Parathyroid adenoma (tissue), 2 donors: Measurements from ENCODE around the gene RIMS3.
"Not testable (repeated sequence)": the region's sequence is repeated elsewhere in the genome, so short reads cannot be mapped to it uniquely, and the experiment has no call there.

ENCODE experiments used
- H2AFZ ChIP-seq: fragments of 300-600 bp; sonication (generic); one replicate; pipeline ENCODE4 v1.7.0; 2017; ENCODE audit warnings: antibody characterized with exemption, mild to moderate bottlenecking
- H3K27ac ChIP-seq: fragments of 300-600 bp; sonication (generic); one replicate; pipeline ENCODE4 v1.7.0; 2017
- H3K27me3 ChIP-seq: fragments of 300-600 bp; sonication (generic); one replicate; pipeline ENCODE4 v1.7.0; 2017; ENCODE audit warnings: low read length; ENCODE audit not compliant: control insufficient read depth, insufficient read depth
- H3K36me3 ChIP-seq: fragments of 300-600 bp; sonication (generic); one replicate; pipeline ENCODE4 v1.7.0; 2017; ENCODE audit warnings: low read length; ENCODE audit not compliant: control insufficient read depth, insufficient read depth
- H3K4me1 ChIP-seq: fragments of 300-600 bp; sonication (generic); one replicate; pipeline ENCODE4 v1.7.0; 2017; ENCODE audit warnings: control low read depth
- H3K4me2 ChIP-seq: fragments of 300-600 bp; sonication (generic); one replicate; pipeline ENCODE4 v1.7.0; 2017; ENCODE audit warnings: low read length
- H3K4me3 ChIP-seq: fragments of 300-600 bp; sonication (generic); one replicate; pipeline ENCODE4 v1.7.0; 2017; ENCODE audit warnings: low read depth, low read length
- H3K79me2 ChIP-seq: fragments of 300-600 bp; sonication (generic); one replicate; pipeline ENCODE4 v1.7.0; 2017; ENCODE audit warnings: control low read depth
- H3K9ac ChIP-seq: fragments of 300-600 bp; sonication (generic); one replicate; pipeline ENCODE4 v1.7.0; 2017; ENCODE audit warnings: mild to moderate bottlenecking
- H3K9me3 ChIP-seq: fragments of 300-600 bp; sonication (generic); one replicate; pipeline ENCODE4 v1.7.0; 2017; ENCODE audit warnings: low read length; ENCODE audit not compliant: control insufficient read depth
- TF ChIP-seq, protein P1 (sequence below): fragments of 300-600 bp; sonication (generic); IDR thresholded peaks from one replicate; pipeline ENCODE4 v1.7.0; 2017; ENCODE audit warnings: antibody characterized with exemption, mild to moderate bottlenecking
- donor health status: primary hyperparathyroidism.

The RIMS3 gene

DNA sequence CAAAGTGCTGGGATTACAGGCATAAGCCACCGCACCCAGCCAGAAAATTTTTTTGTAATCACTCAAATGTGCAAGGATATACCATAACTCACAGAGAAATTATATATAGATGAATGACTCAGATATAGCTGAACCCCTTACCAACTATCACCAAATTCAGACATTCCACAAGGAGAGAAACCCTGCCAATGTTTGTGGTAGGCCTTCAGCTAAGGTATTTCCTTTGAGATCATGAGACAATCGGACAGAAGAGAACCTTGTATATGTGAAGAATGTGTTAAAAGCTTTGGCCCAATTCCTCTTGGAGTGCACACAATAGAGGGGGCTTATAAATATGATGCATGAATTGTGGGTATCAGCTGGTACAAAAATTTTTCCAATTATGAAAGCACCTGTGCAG lies 83.4 kb downstream of the RIMS3 start:
- H2AFZ ChIP-seq, result no peak overlapping the region
- no peaks in the 10 kb centered on the region for H3K36me3 ChIP-seq
- no peaks in the 10 kb centered on the region for H3K27me3 ChIP-seq
- H3K9ac ChIP-seq, result no peak overlapping the region
- H3K27ac ChIP-seq, result no peak overlapping the region
- TF ChIP-seq, protein P1, sequence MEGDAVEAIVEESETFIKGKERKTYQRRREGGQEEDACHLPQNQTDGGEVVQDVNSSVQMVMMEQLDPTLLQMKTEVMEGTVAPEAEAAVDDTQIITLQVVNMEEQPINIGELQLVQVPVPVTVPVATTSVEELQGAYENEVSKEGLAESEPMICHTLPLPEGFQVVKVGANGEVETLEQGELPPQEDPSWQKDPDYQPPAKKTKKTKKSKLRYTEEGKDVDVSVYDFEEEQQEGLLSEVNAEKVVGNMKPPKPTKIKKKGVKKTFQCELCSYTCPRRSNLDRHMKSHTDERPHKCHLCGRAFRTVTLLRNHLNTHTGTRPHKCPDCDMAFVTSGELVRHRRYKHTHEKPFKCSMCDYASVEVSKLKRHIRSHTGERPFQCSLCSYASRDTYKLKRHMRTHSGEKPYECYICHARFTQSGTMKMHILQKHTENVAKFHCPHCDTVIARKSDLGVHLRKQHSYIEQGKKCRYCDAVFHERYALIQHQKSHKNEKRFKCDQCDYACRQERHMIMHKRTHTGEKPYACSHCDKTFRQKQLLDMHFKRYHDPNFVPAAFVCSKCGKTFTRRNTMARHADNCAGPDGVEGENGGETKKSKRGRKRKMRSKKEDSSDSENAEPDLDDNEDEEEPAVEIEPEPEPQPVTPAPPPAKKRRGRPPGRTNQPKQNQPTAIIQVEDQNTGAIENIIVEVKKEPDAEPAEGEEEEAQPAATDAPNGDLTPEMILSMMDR, result no peak
- H3K9me3 ChIP-seq, result no peaks in the 10 kb centered on the region
- H3K4me2 ChIP-seq, result no peak overlapping the region
- H3K4me1 ChIP-seq, result no peaks in the 10 kb centered on the region
- H3K4me3 ChIP-seq, result no peak overlapping the region
- no peaks in the 10 kb centered on the region for H3K79me2 ChIP-seq

DNA sequence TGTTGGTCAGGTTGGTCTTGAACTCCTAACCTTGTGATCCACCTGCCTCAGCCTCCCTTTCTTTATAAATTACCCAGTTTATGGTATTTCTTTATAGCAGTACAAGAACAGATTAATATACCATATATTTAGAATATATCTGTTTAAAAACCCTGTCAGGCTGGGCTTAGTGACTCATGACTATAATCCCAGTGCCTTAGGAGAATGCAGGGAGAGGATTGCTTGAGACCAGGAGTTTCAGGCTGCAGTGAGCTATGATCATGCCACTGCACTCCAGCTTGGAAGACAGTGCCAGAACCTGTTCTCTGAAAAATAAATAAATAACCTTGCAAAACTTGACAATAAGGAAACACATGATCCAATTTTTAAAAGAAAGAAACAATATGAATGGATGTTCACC lies 90.1 kb downstream of the RIMS3 start:
- Histone ChIP-seq H2AFZ (no peak overlapping the region), H3K36me3 (no peaks in the 10 kb centered on the region), H3K9ac (no peak overlapping the region), H3K27ac (no peak overlapping the region), H3K27me3 (no peaks in the 10 kb centered on the region), H3K79me2 (no peaks in the 10 kb centered on the region), H3K4me1 (no peaks in the 10 kb centered on the region), H3K4me3 (no peak overlapping the region), H3K9me3 (no peaks in the 10 kb centered on the region), H3K4me2 (no peak overlapping the region)
- TF ChIP-seq, protein P1, result no peak

DNA sequence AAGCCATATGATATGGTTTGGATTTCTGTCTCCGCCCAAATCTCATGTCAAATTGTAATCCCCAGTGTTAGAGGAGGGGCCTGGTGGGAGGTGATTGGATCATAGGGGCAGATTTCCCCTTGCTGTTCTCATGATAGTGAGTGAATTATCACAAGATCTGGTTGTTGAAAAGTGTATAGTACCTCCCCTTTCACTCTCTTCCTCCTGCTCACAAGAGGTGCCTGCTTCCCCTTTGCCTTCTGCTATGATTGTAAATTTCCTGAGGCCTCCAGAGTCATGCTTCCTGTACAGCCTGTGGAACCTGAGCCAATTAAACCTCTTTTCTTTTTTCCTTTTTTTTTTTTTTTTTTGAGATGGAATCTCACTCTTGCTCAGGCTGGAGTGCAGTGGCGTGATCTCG lies 90.7 kb downstream of the RIMS3 start:
- not testable (repeated sequence) for H2AFZ ChIP-seq, H3K4me1 ChIP-seq, H3K79me2 ChIP-seq, H3K4me2 ChIP-seq, H3K9me3 ChIP-seq, H3K36me3 ChIP-seq, H3K27ac ChIP-seq, H3K27me3 ChIP-seq, H3K4me3 ChIP-seq, H3K9ac ChIP-seq
